ENCODE measurements around the gene SEC16B. TPM values are rescaled to one million over a fixed set of nuclear protein-coding genes. Genes with fewer than 3 reads are reported as not detected.
A peak's percentile ranks its signal among the peaks of the same experiment; 100 is the strongest.

The SEC16B gene
- total RNA-seq, 1 experiment from 2014 or later = 0.71 TPM

DNA sequence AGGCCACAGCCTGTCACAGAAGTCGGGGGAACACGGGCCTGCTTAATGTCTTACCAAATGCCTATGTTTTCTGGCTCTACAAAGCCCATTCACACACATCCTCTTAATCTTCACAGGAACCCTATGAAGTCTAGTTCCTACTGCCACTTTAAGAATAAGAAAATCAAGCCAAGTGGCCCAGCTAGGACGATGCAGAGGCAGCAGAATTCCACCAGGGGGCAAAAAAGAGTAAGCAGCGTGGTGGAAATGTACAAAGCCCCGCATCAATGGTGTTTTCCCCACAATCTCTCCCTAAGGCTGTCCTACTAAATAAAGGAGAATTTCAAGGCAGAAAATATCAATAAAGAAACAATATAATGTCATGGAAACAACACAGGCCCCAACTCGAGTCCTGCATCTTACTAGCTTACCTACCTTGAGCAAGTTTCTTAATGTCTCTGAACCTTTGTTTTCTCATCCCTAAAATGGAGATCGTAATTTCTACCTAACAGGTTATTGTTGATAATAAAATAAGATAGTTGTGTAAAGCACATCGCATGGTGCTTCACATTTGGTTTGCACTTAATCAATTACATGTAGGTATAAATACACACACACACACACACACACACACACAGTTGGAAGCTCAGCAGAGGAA is 21.4 kb downstream of the SEC16B start:
- in situ Hi-C loops (cut with HindIII; ENCODE audit: low sequenced_read_pairs) = no loop called here

GRCh38 chr1:177947623-177948022 is 22.2 kb downstream of the SEC16B start:
- in situ Hi-C loops (cut with HindIII; ENCODE audit: low sequenced_read_pairs) = no loop called here
- DNase-seq (ENCODE audit: low spot score) = no peak

More for the DNA sequence above, 21.4 kb downstream of the SEC16B start:
- peak; percentile 77 for DNase-seq (ENCODE audit: low spot score)

DNA sequence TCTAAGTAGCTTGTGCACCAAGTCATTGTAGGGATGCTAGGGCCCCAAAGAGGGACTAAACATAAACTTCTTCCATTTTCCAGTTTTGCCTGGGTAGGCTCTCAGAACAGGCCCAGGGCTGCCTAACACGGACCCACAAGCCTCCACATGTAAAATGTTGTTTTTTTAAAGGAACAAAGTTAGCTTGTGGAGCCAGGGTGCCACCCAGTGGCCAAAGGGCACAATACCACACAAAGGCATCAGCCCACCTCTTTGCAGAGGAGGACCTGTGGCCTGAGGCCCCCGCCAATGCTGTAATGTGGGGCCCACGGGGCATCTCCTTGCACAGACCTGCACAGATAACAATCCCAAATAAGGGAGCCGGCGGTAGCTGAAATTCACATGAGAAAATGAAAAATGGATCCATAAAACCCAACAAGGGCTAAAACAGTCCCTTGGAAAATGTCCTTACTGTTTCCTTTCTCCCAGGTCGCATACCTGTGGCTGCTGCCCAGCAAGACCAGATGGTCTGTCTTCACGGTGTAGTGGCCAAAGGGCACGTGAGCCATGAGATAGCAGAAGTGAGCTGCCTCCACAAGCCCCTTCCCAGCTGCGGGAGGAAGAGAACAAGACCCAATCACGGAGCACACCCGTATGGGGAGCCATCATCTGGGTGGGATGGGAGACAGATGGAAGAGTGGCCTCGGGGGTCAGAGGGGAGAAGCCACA is 23.8 kb downstream of the SEC16B start:
- DNase-seq (ENCODE audit: low spot score) = peak; percentile 50
- in situ Hi-C loops (cut with HindIII; ENCODE audit: low sequenced_read_pairs) = no loop called here

- in situ Hi-C loops (cut with HindIII; ENCODE audit: low sequenced_read_pairs) = no loop called here
- DNase-seq (ENCODE audit: low spot score) = no peak
Measured at GRCh38 chr1:177944016-177944949, 25.6 kb downstream of the SEC16B start.

DNA sequence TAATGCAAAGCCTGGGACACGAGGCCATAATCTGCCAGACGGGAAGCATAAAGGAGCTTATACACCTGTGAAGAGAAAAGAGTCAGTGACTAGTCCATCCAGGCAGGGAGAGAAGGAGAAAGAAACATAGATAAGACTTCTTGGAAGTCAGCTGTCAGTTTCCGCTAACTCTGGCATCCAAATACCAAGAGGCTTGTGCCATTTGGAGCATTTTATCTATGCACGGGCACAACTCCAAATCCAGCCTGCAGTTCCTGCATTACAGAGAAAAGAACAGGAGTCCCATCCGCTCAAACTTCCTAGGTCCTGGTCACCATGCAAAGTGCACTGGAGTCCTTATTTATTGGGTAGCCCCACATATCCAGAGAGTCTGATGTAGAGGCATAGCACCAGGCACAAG is 27.9 kb downstream of the SEC16B start:
- in situ Hi-C loops (cut with HindIII; ENCODE audit: low sequenced_read_pairs) = no loop called here

DNA sequence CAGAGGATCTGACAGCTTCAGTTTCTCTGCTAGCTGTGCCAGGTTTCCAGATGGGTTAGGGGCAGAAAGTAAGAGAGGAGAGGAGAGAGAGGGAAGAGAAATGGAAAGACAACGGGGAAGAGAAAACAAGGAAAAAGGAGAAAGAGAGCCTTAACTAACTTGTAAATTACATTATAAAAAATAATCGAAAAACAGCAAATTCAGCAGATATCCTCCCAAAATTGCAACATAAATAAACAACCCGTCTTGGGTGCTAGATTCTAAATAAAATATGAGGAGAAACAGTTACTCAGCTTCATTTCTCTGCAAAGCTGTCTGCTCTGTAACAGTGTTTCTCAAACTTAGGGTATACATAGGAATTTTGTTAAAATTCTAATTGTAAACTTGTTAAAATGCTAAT is 29.2 kb downstream of the SEC16B start:
- in situ Hi-C loops (cut with HindIII; ENCODE audit: low sequenced_read_pairs) = no loop called here
- DNase-seq (ENCODE audit: low spot score) = no peak

More for the DNA sequence above, 27.9 kb downstream of the SEC16B start:
- no peak for DNase-seq (ENCODE audit: low spot score)

DNA sequence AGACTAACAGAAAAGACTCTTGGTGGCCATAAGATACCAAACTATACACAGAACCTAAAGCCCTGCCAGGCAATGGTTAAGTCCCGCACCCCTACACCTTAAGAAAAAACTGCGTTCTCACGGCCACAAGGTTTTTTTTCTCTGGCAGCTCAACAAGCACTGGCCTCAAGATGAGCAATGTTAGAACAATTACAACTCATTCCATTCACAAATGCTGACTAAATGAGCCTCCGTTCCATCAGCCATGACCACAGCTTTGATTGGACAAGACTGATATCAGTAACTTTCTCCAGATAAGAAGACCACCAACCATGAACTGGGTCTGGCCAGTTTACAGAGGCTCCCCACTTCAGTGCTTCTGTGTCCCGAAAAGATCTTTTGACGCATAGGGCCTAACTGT is 31.9 kb downstream of the SEC16B start:
- in situ Hi-C loops (cut with HindIII; ENCODE audit: low sequenced_read_pairs) = no loop called here
- DNase-seq (ENCODE audit: low spot score) = no peak

- no peak for DNase-seq (ENCODE audit: low spot score)
- in situ Hi-C loops (cut with HindIII; ENCODE audit: low sequenced_read_pairs) = no loop called here
Measured at GRCh38 chr1:177937174-177937770, 32.6 kb downstream of the SEC16B start.

GRCh38 chr1:177935638-177936415 is 34.0 kb downstream of the SEC16B start:
- DNase-seq (ENCODE audit: low spot score) = no peak
- in situ Hi-C loops (cut with HindIII; ENCODE audit: low sequenced_read_pairs) = no loop called here

DNA sequence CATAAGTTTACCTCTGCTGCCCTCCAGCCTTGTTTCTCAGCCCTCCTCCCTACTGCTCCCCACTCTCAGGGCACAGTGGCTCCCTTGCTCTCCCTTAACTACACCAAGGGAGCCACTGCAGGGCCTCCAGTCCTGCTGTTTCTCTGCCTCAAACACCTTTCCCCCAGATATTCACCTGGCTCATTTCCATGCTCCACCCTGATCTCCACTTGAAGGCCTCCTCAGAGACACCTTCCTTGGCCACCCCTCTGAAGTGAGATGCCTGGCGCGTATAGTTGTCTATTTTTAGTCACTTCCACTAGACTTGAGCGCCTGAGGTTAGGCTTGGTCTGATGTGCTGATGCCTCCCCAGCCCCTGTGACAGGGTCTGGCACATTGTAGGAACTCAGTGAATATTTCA is 34.9 kb downstream of the SEC16B start:
- DNase-seq (ENCODE audit: low spot score) = no peak
- in situ Hi-C loops (cut with HindIII; ENCODE audit: low sequenced_read_pairs) = no loop called here

DNA sequence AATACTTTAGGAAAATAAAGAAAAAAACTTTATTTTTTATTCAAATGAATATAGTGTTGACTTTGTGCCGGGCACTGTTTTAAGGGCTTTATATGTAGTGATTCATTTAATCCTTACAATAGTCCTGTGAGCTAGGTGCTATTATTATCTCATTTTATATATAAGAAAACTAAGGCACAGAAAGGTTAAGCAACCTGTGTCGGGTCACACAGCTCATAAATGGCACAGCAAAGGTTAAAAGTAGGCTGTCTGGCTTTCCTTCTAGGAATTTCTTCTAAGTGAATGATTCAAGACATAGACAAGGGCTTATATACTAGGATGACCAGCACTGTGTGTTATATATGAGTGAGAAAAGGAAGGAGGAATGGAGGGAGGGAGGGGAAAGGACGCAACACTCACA is 35.4 kb downstream of the SEC16B start:
- in situ Hi-C loops (cut with HindIII; ENCODE audit: low sequenced_read_pairs) = no loop called here
- no peak for DNase-seq (ENCODE audit: low spot score)

DNA sequence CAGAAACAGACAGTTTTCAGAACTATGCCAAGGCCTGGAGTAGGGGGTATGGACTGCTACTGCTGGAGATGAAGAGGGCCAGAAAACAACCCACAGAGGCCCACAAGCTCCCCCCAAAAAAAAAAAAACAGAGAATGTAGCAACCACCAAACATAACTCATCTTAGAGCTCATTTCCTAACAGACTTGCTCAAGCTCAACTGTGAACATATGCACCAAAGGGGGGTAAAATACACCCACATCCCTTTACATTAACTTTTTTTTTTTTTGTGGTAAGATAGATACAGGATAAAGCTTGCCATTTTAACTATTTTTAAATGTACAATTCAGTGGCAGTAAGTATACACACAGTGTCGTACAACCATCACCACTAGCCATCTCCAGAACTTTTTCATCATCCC is 36.0 kb downstream of the SEC16B start:
- in situ Hi-C loops (cut with HindIII; ENCODE audit: low sequenced_read_pairs) = no loop called here

GRCh38 chr1:177932123-177932522 is 37.7 kb downstream of the SEC16B start:
- DNase-seq (ENCODE audit: low spot score) = no peak
- in situ Hi-C loops (cut with HindIII; ENCODE audit: low sequenced_read_pairs) = no loop called here

More for the DNA sequence above, 36.0 kb downstream of the SEC16B start:
- DNase-seq (ENCODE audit: low spot score) = no peak

- in situ Hi-C loops (cut with HindIII; ENCODE audit: low sequenced_read_pairs) = no loop called here
- DNase-seq (ENCODE audit: low spot score) = no peak
Measured at GRCh38 chr1:177928952-177929351, 40.9 kb downstream of the SEC16B start.

DNA sequence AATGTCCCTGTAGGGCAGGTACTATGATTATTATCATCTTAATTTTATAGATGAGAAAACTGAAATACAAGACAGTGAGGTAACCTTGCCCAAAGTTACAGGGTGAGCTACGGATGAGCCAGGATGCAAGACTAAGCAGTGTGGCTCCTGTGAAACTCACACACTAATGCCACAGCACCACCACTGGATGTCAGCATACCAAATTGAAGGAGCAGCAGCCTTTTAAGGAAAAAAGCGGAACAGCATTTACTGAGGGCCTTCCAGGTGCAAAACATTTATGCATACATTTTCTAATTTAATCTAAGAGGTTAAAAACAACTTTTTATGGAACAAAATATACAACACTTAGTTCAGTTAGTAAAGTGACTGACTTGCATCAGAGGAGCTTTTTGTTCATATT is 41.7 kb downstream of the SEC16B start:
- in situ Hi-C loops (cut with HindIII; ENCODE audit: low sequenced_read_pairs) = no loop called here
- no peak for DNase-seq (ENCODE audit: low spot score)

DNA sequence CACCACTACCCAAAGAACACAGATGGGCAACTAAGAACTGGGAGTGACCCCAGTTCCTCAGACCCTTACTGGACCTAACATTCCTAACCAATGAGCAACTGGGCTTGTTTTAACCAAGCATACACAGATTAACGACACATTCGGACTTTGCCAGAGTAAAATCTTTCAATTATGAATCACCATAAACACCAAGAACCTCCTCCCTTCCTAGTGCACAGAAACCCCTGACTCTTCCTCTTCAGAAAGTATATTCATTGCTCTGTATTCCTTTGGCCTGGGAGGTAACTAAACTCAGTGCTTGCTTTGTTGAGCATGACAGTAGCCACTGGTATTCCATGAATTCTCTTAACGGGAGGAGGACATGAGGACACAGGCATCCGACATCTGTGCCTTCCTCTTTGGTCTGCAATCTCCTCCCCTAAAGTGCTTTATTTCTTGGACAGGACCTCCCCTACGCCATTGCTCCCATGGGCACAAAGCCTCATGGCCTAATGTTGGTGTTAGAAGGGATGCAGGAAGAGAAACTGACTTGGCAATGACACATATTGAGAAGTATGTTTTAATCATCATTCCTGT is 42.7 kb downstream of the SEC16B start:
- DNase-seq (ENCODE audit: low spot score) = no peak
- in situ Hi-C loops (cut with HindIII; ENCODE audit: low sequenced_read_pairs) = no loop called here

DNA sequence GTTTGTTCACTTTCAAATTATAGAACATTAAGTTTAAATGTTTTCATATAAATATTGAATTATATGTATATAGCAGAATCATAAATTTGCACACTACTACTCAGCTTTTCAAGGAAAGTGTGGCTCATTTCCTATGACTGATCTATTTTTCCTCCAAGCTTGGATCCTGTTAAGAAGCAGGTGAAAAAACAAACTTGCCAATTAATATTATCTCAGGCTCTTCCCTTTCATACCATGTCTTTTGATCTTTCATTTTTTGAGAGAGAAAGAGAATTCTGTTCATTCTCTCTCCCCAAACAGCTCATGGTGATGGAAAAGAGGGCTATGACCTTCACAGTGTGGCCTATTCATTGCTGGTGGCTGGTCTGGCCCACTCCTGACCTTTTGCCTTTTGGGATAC is 43.7 kb downstream of the SEC16B start:
- no peak for DNase-seq (ENCODE audit: low spot score)
- in situ Hi-C loops (cut with HindIII; ENCODE audit: low sequenced_read_pairs) = no loop called here

DNA sequence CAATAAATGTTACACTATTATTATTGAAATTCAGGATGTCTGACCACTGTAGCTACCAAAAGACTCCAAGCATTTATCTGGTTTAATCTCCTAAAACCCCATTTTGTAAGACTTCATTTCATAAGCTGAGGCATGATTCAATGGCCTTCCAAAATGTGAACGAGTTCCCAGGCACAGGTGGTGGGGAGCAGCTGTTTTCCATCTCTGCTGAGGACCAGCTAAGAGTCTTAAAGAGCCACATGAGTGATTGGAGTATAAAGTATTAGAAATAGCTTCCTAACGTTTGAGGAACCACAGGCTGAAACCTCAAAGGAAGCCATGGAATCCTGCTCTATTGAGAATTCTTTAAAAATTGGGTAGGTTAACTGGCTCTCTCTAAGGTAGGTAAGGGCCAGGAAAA is 44.9 kb downstream of the SEC16B start:
- in situ Hi-C loops (cut with HindIII; ENCODE audit: low sequenced_read_pairs) = no loop called here
- DNase-seq (ENCODE audit: low spot score) = no peak

- in situ Hi-C loops (cut with HindIII; ENCODE audit: low sequenced_read_pairs) = no loop called here
- DNase-seq (ENCODE audit: low spot score) = no peak
Measured at GRCh38 chr1:177923441-177923840, 46.4 kb downstream of the SEC16B start.

Data from G401 (cell line).